H54 (cell line): ENCODE results near the gene JSRP1.

Experiments
- DNase-seq: peaks from one replicate; pipeline ENCODE4 v3.0.0; 2011; ENCODE audit warnings: low spot score, mixed read lengths; ENCODE audit not compliant: insufficient read length
- FAIRE-seq: peaks from 3 replicates; lab custom pipeline; 2011; peaks lifted over from hg19 to GRCh38; lab: Jason Lieb, UNC
- POLR2A ChIP-seq: IDR thresholded peaks from 2 replicates; pipeline ENCODE4 v1.6.1; 2011; ENCODE audit warnings: low read depth, mild to moderate bottlenecking, low read length

Gene JSRP1

GRCh38 chr19:2223391-2223790 lies 32.8 kb downstream of the JSRP1 start:
- DNase-seq (no peak), FAIRE-seq (no peak)
- TF ChIP-seq POLR2A = no peak

DNA sequence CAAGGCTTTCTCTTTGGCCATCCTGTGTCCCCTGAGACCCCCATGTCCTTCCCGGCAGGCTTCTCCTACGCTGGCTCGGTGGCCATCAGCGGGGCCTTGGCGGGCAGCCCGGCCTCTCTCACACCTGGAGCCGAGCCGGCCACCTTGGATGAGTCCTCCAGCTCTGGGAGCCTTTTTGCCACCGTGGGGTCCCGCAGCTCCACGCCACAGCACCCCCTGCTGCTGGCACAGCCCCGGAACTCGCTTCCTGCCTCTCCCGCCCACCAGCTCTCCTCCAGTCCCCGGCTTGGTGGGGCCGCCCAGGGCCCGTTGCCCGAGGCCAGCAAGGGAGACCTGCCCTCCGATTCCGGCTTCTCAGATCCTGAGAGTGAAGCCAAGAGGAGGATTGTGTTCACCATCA lies 34.3 kb downstream of the JSRP1 start:
- DNase-seq = no peak
- no peak for TF ChIP-seq POLR2A
- FAIRE-seq = no peak

- TF ChIP-seq POLR2A = no peak
- peak; percentile 81 for FAIRE-seq
- peak; percentile 88 for DNase-seq
Measured at GRCh38 chr19:2221250-2221831, 34.9 kb downstream of the JSRP1 start.

DNA sequence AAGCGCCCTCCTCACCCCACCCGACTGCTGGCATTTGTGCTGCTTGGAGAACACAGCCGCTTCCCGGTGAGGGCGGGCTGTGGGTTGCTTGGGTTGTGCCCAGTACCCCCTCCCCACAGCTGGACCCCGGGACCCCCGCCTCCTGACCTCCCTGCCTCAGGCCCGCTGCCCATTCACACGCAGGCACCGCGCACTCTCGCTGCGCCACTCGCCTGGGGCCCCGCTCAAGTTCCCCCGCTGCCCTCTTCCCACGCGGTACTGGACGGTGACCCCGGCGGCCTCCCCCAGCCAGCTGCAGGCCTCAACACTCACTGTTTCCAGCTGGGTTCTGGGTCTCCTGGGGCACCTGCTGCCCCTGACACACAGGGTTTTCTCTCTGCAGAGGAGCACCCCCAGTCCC lies 36.5 kb downstream of the JSRP1 start:
- no peak for TF ChIP-seq POLR2A
- FAIRE-seq (no peak), DNase-seq (no peak)

- TF ChIP-seq POLR2A = no peak
- no peak for FAIRE-seq
- DNase-seq = no peak
Measured at GRCh38 chr19:2217591-2217990, 38.6 kb downstream of the JSRP1 start.

- DNase-seq (no peak), FAIRE-seq (no peak)
Measured at GRCh38 chr19:2216361-2217225, 39.6 kb downstream of the JSRP1 start.

DNA sequence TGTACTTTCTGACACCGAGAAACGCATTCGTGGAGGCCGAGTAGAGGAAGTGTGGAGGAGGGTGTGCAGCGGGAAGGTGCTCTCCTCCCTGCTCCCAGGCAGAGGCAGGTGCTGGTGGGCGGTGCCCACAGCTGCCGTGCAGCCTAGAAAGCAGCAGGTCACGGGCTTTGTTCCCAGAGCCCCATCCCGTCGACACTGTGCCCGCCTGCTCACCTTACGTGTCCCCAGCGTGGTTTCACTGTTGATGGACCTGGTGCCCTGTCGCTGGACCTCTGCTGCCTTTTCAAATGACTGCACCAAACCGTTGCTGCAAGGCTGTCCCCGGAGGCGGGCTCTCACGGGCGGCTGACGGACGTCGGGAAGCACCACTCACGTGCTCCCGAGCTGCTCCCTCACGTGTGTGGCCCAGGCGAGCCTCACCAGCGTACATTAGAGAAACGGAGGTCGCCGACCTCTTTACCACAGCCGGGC lies 40.9 kb downstream of the JSRP1 start:
- FAIRE-seq = no peak
- no peak for TF ChIP-seq POLR2A
- DNase-seq = no peak

More at GRCh38 chr19:2216361-2217225, 39.6 kb downstream of the JSRP1 start:
- no peak for TF ChIP-seq POLR2A

GRCh38 chr19:2214251-2214650 lies 42.0 kb downstream of the JSRP1 start:
- DNase-seq (no peak), FAIRE-seq (no peak)
- no peak for TF ChIP-seq POLR2A

DNA sequence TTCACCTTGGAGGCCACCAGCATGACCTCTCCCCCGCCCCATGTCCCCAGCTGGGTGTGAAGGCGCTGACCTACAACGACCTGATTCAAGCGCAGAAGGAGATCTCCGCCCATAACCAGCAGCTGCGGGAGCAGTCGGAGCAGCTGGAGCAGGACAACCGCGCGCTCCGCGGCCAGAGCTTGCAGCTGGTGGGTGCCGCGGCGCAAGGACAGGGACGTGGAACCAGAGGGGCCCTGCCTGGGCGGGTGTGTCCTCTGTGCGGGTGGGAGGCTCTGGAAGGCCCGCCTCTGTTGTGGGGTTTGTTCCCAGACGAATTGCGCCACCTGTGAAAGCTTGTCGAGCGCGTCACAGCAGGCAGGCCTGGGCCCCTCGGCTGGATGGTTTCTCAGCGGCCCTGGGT lies 42.4 kb downstream of the JSRP1 start:
- FAIRE-seq = no peak
- DNase-seq = no peak
- TF ChIP-seq POLR2A = no peak

DNA sequence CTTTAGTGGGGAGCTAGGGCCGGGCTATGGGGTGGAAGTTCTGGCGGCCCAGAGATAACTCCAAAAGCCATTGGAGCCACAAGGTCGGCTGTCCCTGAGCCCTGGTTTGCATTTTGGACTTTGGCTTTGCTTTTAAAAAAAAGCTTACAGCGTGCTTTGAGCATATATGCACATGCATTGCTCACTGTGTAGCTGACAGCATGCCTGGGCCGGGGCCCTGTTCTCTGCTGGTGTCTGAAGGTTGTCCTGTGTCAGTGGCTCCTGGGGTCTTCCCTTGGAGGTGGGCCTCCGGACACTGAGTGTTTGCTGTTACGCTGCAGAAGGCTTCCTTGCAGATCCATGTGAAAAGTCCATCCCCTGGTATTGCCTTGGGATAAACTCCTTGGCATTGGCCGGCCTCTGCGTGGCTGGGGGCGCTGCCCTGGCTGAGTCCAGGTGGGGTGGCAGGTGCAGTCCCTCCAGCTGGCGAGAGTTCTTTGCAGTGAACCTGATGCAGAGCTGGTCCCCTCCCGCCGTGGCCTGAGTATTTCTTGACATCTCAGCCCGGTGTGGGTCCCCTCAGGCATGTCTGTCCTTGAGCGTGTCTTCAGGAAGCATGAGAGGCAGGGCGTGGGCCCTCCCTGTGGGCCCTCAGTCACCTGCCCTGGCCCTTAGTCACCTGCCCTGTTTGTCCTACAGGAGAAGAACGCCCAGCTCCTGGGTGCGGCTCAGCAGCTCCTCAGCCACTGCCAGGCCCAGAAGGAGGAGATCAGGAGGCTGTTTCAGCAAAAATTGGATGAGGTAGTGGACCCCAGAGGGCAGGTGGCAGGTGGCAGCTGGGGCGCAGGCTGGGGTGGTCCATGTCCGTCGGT lies 43.1 kb downstream of the JSRP1 start:
- no peak for DNase-seq
- FAIRE-seq = no peak
- no peak for TF ChIP-seq POLR2A

GRCh38 chr19:2210987-2211740 lies 45.1 kb downstream of the JSRP1 start:
- DNase-seq (no peak), FAIRE-seq (no peak)
- no peak for TF ChIP-seq POLR2A

DNA sequence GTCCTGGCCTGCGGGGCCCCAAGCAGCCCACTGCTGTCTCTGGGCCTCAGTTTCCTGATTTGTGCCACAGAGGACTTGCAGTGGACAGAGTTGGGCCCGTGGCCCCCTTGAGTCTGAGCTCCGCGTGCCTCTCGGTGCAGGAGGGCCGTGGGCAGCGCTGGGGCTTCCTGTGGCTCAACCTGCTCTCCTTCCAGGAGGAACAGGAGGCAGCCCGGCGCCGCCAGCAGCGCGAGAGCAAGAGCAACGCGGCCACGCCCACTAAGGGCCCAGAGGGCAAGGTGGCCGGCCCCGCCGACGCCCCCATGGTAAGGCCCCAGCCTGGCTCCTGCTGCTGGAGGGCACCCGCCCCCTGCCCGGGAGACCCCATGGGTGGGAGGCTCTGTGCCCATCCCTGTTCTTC lies 46.0 kb downstream of the JSRP1 start:
- DNase-seq (no peak), FAIRE-seq (no peak)
- TF ChIP-seq POLR2A = no peak

DNA sequence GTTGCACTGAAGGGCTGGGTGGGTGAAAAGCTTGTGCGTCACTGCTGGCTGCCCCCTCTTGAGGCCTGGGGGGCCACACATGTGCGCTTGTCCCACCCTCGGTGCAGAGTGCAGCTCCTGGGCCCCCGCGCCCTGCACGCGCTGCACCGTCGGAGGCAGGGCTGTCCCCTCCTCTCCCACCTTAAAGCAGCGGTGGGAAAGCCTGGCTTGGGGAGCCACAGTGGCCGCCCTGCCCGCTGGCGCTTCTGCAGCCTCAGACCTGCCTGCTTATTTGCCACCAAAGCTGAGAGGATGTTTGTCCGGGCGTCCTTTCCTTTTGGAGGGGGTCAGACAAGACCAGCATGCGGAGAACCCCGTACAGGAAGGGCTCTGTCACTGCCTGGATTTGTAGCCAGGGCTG lies 46.8 kb downstream of the JSRP1 start:
- FAIRE-seq (no peak), DNase-seq (no peak)
- no peak for TF ChIP-seq POLR2A

GRCh38 chr19:2208975-2209374 lies 47.2 kb downstream of the JSRP1 start:
- no peak for DNase-seq
- no peak for FAIRE-seq
- no peak for TF ChIP-seq POLR2A
